BLaER1 (cell line): Measurements from ENCODE around the gene CNTFR.

Experiments used
- H3K27ac ChIP-seq: shearing (Covaris generic); formaldehyde crosslinking; 2 replicates; pipeline ENCODE4 v1.8.1; 2022
- H3K27me3 ChIP-seq: shearing (Covaris generic); formaldehyde crosslinking; 2 replicates; pipeline ENCODE4 v1.8.1; 2022
- H3K36me3 ChIP-seq: shearing (Covaris generic); formaldehyde crosslinking; 2 replicates; pipeline ENCODE4 v1.8.1; 2022
- H3K4me1 ChIP-seq: shearing (Covaris generic); formaldehyde crosslinking; 2 replicates; pipeline ENCODE4 v1.8.1; 2022
- H3K4me2 ChIP-seq: shearing (Covaris generic); formaldehyde crosslinking; 2 replicates; pipeline ENCODE4 v1.8.1; 2022
- H3K4me3 ChIP-seq: shearing (Covaris generic); formaldehyde crosslinking; 2 replicates; pipeline ENCODE4 v1.8.1; 2022
- H3K9ac ChIP-seq: shearing (Covaris generic); formaldehyde crosslinking; 2 replicates; pipeline ENCODE4 v1.8.1; 2022
- H3K9me3 ChIP-seq: shearing (Covaris generic); formaldehyde crosslinking; 2 replicates; pipeline ENCODE4 v1.8.1; 2022
- H4K20me1 ChIP-seq: shearing (Covaris generic); formaldehyde crosslinking; 2 replicates; pipeline ENCODE4 v1.8.1; 2022
- Cebpa-rat ChIP-seq: shearing (Covaris generic); IDR thresholded peaks from 2 replicates; pipeline ENCODE4 v1.8.1; 2022

The CNTFR gene

GRCh38 chr9:34579104-34579807 is 10.3 kb downstream of the CNTFR start:
- Histone ChIP-seq H4K20me1 (peaks cover 46% of the 10 kb centered on the region), H3K4me3 (no peak overlapping the region), H3K9me3 (no peaks in the 10 kb centered on the region), H3K4me2 (no peak overlapping the region), H3K9ac (no peak overlapping the region), H3K4me1 (no peaks in the 10 kb centered on the region), H3K36me3 (no peaks in the 10 kb centered on the region), H3K27me3 (peaks cover 75% of the 10 kb centered on the region), H3K27ac (no peak overlapping the region)
- no peak for TF ChIP-seq Cebpa-rat

GRCh38 chr9:34578241-34579103 is 11.1 kb downstream of the CNTFR start:
- Histone ChIP-seq H4K20me1 (peaks cover 46% of the 10 kb centered on the region), H3K27me3 (peaks cover 77% of the 10 kb centered on the region), H3K9ac (no peak overlapping the region), H3K4me1 (no peaks in the 10 kb centered on the region), H3K4me2 (no peak overlapping the region), H3K36me3 (no peaks in the 10 kb centered on the region), H3K27ac (no peak overlapping the region), H3K9me3 (no peaks in the 10 kb centered on the region), H3K4me3 (no peak overlapping the region)
- no peak for TF ChIP-seq Cebpa-rat

- Histone ChIP-seq H3K9me3 (no peaks in the 10 kb centered on the region), H3K4me3 (no peak overlapping the region), H3K9ac (no peak overlapping the region), H3K4me2 (no peak overlapping the region), H3K27me3 (peaks cover 78% of the 10 kb centered on the region), H3K27ac (no peak overlapping the region), H4K20me1 (peaks cover 46% of the 10 kb centered on the region), H3K36me3 (no peaks in the 10 kb centered on the region), H3K4me1 (no peaks in the 10 kb centered on the region)
- TF ChIP-seq Cebpa-rat, result no peak
Observed at GRCh38 chr9:34577400-34578240, 11.9 kb downstream of the CNTFR start.

- Histone ChIP-seq H3K36me3 (no peaks in the 10 kb centered on the region), H3K4me1 (no peaks in the 10 kb centered on the region), H3K4me2 (no peak overlapping the region), H3K27me3 (peaks cover 78% of the 10 kb centered on the region), H3K27ac (no peak overlapping the region), H3K9me3 (no peaks in the 10 kb centered on the region), H3K9ac (no peak overlapping the region), H4K20me1 (peaks cover 46% of the 10 kb centered on the region), H3K4me3 (no peak overlapping the region)
- TF ChIP-seq Cebpa-rat, result no peak
Observed at GRCh38 chr9:34576597-34577399, 12.7 kb downstream of the CNTFR start.

GRCh38 chr9:34575862-34576596 is 13.5 kb downstream of the CNTFR start:
- peaks cover 46% of the 10 kb centered on the region for H4K20me1 ChIP-seq
- H3K9me3 ChIP-seq, result no peaks in the 10 kb centered on the region
- H3K27me3 ChIP-seq, result peaks cover 71% of the 10 kb centered on the region
- TF ChIP-seq Cebpa-rat, result no peak
- no peaks in the 10 kb centered on the region for H3K36me3 ChIP-seq
- H3K4me2 ChIP-seq, result no peak overlapping the region; the same call in 1 of the 2 replicates
- H3K4me1 ChIP-seq, result no peaks in the 10 kb centered on the region
- H3K27ac ChIP-seq, result no peak overlapping the region
- no peak overlapping the region for H3K4me3 ChIP-seq
- no peak overlapping the region for H3K9ac ChIP-seq

- TF ChIP-seq Cebpa-rat, result no peak
- Histone ChIP-seq H4K20me1 (peaks cover 38% of the 10 kb centered on the region), H3K27ac (no peak overlapping the region), H3K4me2 (no peak overlapping the region), H3K27me3 (peaks cover 63% of the 10 kb centered on the region), H3K4me3 (no peak overlapping the region), H3K9me3 (no peaks in the 10 kb centered on the region), H3K9ac (no peak overlapping the region), H3K36me3 (no peaks in the 10 kb centered on the region), H3K4me1 (no peaks in the 10 kb centered on the region)
Observed at GRCh38 chr9:34575241-34575640, 14.3 kb downstream of the CNTFR start.

GRCh38 chr9:34574571-34574970 is 15.0 kb downstream of the CNTFR start:
- no peaks in the 10 kb centered on the region for H3K4me1 ChIP-seq
- H3K36me3 ChIP-seq, result no peaks in the 10 kb centered on the region
- H3K4me3 ChIP-seq, result no peak overlapping the region
- H3K9ac ChIP-seq, result no peak overlapping the region
- no peaks in the 10 kb centered on the region for H3K9me3 ChIP-seq
- no peak overlapping the region for H3K27ac ChIP-seq
- no peak for TF ChIP-seq Cebpa-rat
- peaks cover 57% of the 10 kb centered on the region for H3K27me3 ChIP-seq
- peaks cover 32% of the 10 kb centered on the region for H4K20me1 ChIP-seq
- H3K4me2 ChIP-seq, result no peak overlapping the region

GRCh38 chr9:34573599-34574325 is 15.8 kb downstream of the CNTFR start:
- H3K9me3 ChIP-seq, result no peaks in the 10 kb centered on the region
- H3K4me1 ChIP-seq, result no peaks in the 10 kb centered on the region
- peaks cover 48% of the 10 kb centered on the region for H3K27me3 ChIP-seq
- H3K4me2 ChIP-seq, result no peak overlapping the region
- no peak overlapping the region for H3K27ac ChIP-seq
- H3K36me3 ChIP-seq, result no peaks in the 10 kb centered on the region
- H3K4me3 ChIP-seq, result no peak overlapping the region
- H3K9ac ChIP-seq, result no peak overlapping the region
- TF ChIP-seq Cebpa-rat, result no peak
- H4K20me1 ChIP-seq, result peaks cover 25% of the 10 kb centered on the region
